GM12878 (cell line): ENCODE measurements around the gene ATL1. TPM values are rescaled to one million over a fixed set of nuclear protein-coding genes. Genes with fewer than 3 reads are reported as not detected.

ENCODE experiments used
- ATAC-seq: fragments of 200-7000 bp; cut with Tn5 transposase; 3 replicates; pipeline ENCODE4 v1.9.1; 2020; ENCODE audit warnings: mild to moderate bottlenecking, moderate library complexity
- BruUV-seq: library from RNA; stranded (reverse); fragments of 400-500 nt; replicated peaks from 2 replicates; lab custom pipeline; 2021; lab: Mats Ljungman, UMichigan
- CTCF ChIA-PET: fragments of 300-600 bp; sonication (Branson Sonifier 250); formaldehyde crosslinking; extraction: SDS; loops from one replicate; lab custom pipeline; 2021; ENCODE audit warnings: inconsistent platforms; lab: Yijun Ruan, JAX
- POLR2A ChIA-PET: fragments of 350-600 bp; formaldehyde crosslinking; extraction: SDS; loops from one replicate; lab custom pipeline; 2021; ENCODE audit warnings: inconsistent platforms; lab: Charles Lee
- RAD21 ChIA-PET: fragments of 300-600 bp; sonication (Branson Sonifier 250); formaldehyde crosslinking; loops from one replicate; lab custom pipeline; 2023; ENCODE audit warnings: antibody characterized with exemption; ENCODE audit not compliant: unreplicated experiment; lab: Charles Lee
- SMC1A ChIA-PET: fragments of 300-600 bp; sonication (Branson Sonifier 250); formaldehyde crosslinking; loops from one replicate; lab custom pipeline; 2023; ENCODE audit not compliant: unreplicated experiment, uncharacterized antibody; lab: Charles Lee
- DNase-seq: peaks from one replicate; pipeline ENCODE4 v3.0.0-alpha.2; 2011; ENCODE audit warnings: low read depth, low spot score
- FAIRE-seq: peaks from 3 replicates; lab custom pipeline; 2011; peaks lifted over from hg19 to GRCh38; lab: Jason Lieb, UNC
- H2AFZ ChIP-seq: 2 replicates; pipeline ENCODE4 v1.6.0; 2011; ENCODE audit warnings: low read depth, low read length, control low read depth; ENCODE audit not compliant: control insufficient read depth
- H3K27ac ChIP-seq: 2 replicates; pipeline ENCODE4 v1.5.1; 2011; ENCODE audit warnings: control low read depth; ENCODE audit not compliant: control insufficient read depth, insufficient read depth
- H3K27me3 ChIP-seq, 2 experiments: replicated peaks in 1 of 2; 2 replicates each; pipeline versions ENCODE4 v1.6.0 to v1.6.1; 2011; ENCODE audit warnings: low read length in 1 of 2; ENCODE audit not compliant: control insufficient read depth in 2 of 2, insufficient read depth in 2 of 2
- H3K36me3 ChIP-seq, 2 experiments: 2 replicates each; pipeline ENCODE4 v1.5.1; 2011; ENCODE audit warnings: low read length in 1 of 2; ENCODE audit not compliant: control insufficient read depth in 2 of 2, insufficient read depth in 2 of 2
- H3K4me1 ChIP-seq: 2 replicates; pipeline ENCODE4 v1.6.1; 2011; ENCODE audit warnings: mild to moderate bottlenecking, low read length, moderate library complexity, mixed read lengths; ENCODE audit not compliant: control insufficient read depth, insufficient read depth
- H3K4me2 ChIP-seq: 2 replicates; pipeline ENCODE4 v1.6.0; 2011; ENCODE audit warnings: control low read depth; ENCODE audit not compliant: control insufficient read depth, insufficient read depth
- H3K4me3 ChIP-seq: fragments of 200-600 bp; sonication (generic); 2 replicates; pipeline ENCODE4 v1.5.1; 2016
- H3K79me2 ChIP-seq: 2 replicates; pipeline ENCODE4 v1.6.0; 2011; ENCODE audit warnings: low read length; ENCODE audit not compliant: control insufficient read depth, insufficient read depth
- H3K9ac ChIP-seq: 2 replicates; pipeline ENCODE4 v1.8.0; 2011; ENCODE audit warnings: low read length, control low read depth, mixed read lengths; ENCODE audit not compliant: control insufficient read depth, insufficient read depth
- H3K9me3 ChIP-seq: replicated peaks from 3 replicates; pipeline ENCODE4 v1.5.1; 2011; ENCODE audit warnings: mild to moderate bottlenecking, low read length; ENCODE audit not compliant: control insufficient read depth, insufficient read depth
- H4K20me1 ChIP-seq: 2 replicates; pipeline ENCODE4 v1.6.0; 2011; ENCODE audit not compliant: control insufficient read depth, insufficient read depth
- BACH1 ChIP-seq: fragments of 450-650 bp; IDR thresholded peaks from 2 replicates; pipeline ENCODE4 v1.6.1; 2017; ENCODE audit warnings: mild to moderate bottlenecking, borderline replicate concordance
- CEBPB ChIP-seq, 2 experiments: fragments of 150-350 bp in 1 of 2; IDR thresholded peaks; 2 replicates each; pipeline ENCODE4 v1.6.1; 2012 to 2014; ENCODE audit warnings: low read depth in 2 of 2, low read length in 2 of 2, borderline replicate concordance in 1 of 2, inconsistent platforms in 1 of 2
- DPF2 ChIP-seq: fragments of 450-650 bp; IDR thresholded peaks from 2 replicates; pipeline ENCODE4 v1.6.1; 2017; ENCODE audit warnings: mild to moderate bottlenecking
- MTA2 ChIP-seq: fragments of 450-650 bp; IDR thresholded peaks from 2 replicates; pipeline ENCODE4 v1.6.1; 2016; ENCODE audit warnings: low read depth, mild to moderate bottlenecking, moderate library complexity
- NFIC ChIP-seq: IDR thresholded peaks from 2 replicates; pipeline ENCODE4 v1.6.1; 2012; ENCODE audit warnings: low read depth, mild to moderate bottlenecking, inconsistent platforms, low read length, moderate library complexity
- PAX5 ChIP-seq: IDR thresholded peaks from 2 replicates; pipeline ENCODE4 v1.6.1; 2011; ENCODE audit warnings: low read depth, low read length, borderline replicate concordance
- RAD21 ChIP-seq: IDR thresholded peaks from 2 replicates; pipeline ENCODE4 v1.6.1; 2011; ENCODE audit warnings: mild to moderate bottlenecking, low read depth, low read length, moderate library complexity; ENCODE audit not compliant: insufficient read depth
- RAD51 ChIP-seq: fragments of 450-650 bp; IDR thresholded peaks from 2 replicates; pipeline ENCODE4 v1.6.1; 2016; ENCODE audit warnings: moderate library complexity, mild to moderate bottlenecking, inconsistent platforms
- RCOR1 ChIP-seq: conservative IDR thresholded peaks from 2 replicates; pipeline ENCODE4 v1.6.1; 2012; ENCODE audit warnings: low read depth, low read length, improper control_type of control experiment
- RELA ChIP-seq: fragments of 450-650 bp; IDR thresholded peaks from 2 replicates; pipeline ENCODE4 v1.8.0; 2014; ENCODE audit warnings: borderline replicate concordance; ENCODE audit not compliant: partially characterized antibody
- RFX5 ChIP-seq: IDR thresholded peaks from 2 replicates; pipeline ENCODE4 v1.6.1; 2011; ENCODE audit warnings: low read depth, low read length, improper control_type of control experiment
- SIX5 ChIP-seq: IDR thresholded peaks from 2 replicates; pipeline ENCODE4 v1.6.1; 2011; ENCODE audit warnings: mild to moderate bottlenecking, low read depth, low read length, moderate library complexity; ENCODE audit not compliant: severe bottlenecking
- SMARCA5 ChIP-seq: fragments of 450-650 bp; IDR thresholded peaks from 2 replicates; pipeline ENCODE4 v1.6.1; 2017; ENCODE audit warnings: mild to moderate bottlenecking
- SMC3 ChIP-seq: IDR thresholded peaks from 2 replicates; pipeline ENCODE4 v1.6.1; 2011; ENCODE audit warnings: low read length, improper control_type of control experiment, borderline replicate concordance
- TCF3 ChIP-seq: IDR thresholded peaks from 2 replicates; pipeline ENCODE4 v1.6.1; 2012; ENCODE audit warnings: low read depth, mild to moderate bottlenecking, low read length, borderline replicate concordance; ENCODE audit not compliant: insufficient read depth
- YBX1 ChIP-seq: fragments of 450-650 bp; IDR thresholded peaks from 2 replicates; pipeline ENCODE4 v1.6.1; 2016; ENCODE audit warnings: antibody characterized with exemption
- ZNF622 ChIP-seq: fragments of 450-650 bp; IDR thresholded peaks from 2 replicates; pipeline ENCODE4 v1.6.1; 2017; ENCODE audit warnings: mild to moderate bottlenecking, inconsistent platforms
- WGBS: methylation state at CpG from one replicate; pipeline ENCODE4 v1.1.6; 2016; ENCODE audit warnings: low lambda C conversion rate; ENCODE audit not compliant: insufficient replicate concordance, insufficient coverage; ENCODE audit errors: missing lambda C conversion rate; 5-methylcytosine and 5-hydroxymethylcytosine counted together
- in situ Hi-C: fragments of 300-500 bp; cut with MboI; formaldehyde crosslinking; loops from 9 replicates; pipeline ENCODE4 v1.14.3; 2018; ENCODE audit warnings: mixed read lengths
- intact Hi-C: fragments of 100-400 bp; cut with micrococcal nuclease; formaldehyde crosslinking; loops from one replicate; pipeline ENCODE4 v1.14.2; 2022; ENCODE audit not compliant: unreplicated experiment
- polyA plus RNA-seq, 11 experiments: library from polyadenylated mRNA; depleted of rRNA in 4 of 11; unstranded in 6 of 11; stranded (reverse) in 5 of 11; fragments of >200 nt; fragmentation: Nextera tagmentation in 4 of 11; fragmentation: Illumina TruSeq in 1 of 11; extraction: Ambion mirVana in 4 of 11; extraction: Trizol in 1 of 11; gene quantifications; 1 replicate in 1 of 11; 2 replicates in 10 of 11; pipeline versions ENCODE4 v1.2.1 to v1.2.3, GENCODE V29; 2011 to 2016; ENCODE audit warnings: inconsistent platforms in 2 of 11, missing spikeins in 2 of 11, low read depth in 1 of 11
- total RNA-seq, 4 experiments: library from RNA; depleted of rRNA in 3 of 4; stranded (reverse); fragments of >200 nt in 3 of 4; fragmentation: Illumina TruSeq in 1 of 4; extraction: Trizol in 1 of 4; gene quantifications; 2 replicates each; pipeline versions ENCODE4 v1.2.1 to v1.2.3, GENCODE V29; 2013 to 2021
- TF ChIP-seq, protein P1 (sequence below): fragments of 450-650 bp; IDR thresholded peaks from 2 replicates; pipeline ENCODE4 v1.6.1; 2018; ENCODE audit warnings: mild to moderate bottlenecking, low read depth, moderate library complexity; ENCODE audit not compliant: partially characterized antibody
- TF ChIP-seq, protein P2 (sequence below): IDR thresholded peaks from 2 replicates; pipeline ENCODE4 v1.6.1; 2011; ENCODE audit warnings: low read depth, mild to moderate bottlenecking, low read length, moderate library complexity, borderline replicate concordance; ENCODE audit errors: extremely low read depth
- TF ChIP-seq, protein P3 (sequence below), 3 experiments: IDR thresholded peaks in 2 of 3; conservative IDR thresholded peaks in 1 of 3; 2 replicates each; pipeline ENCODE4 v1.5.1; 2011; ENCODE audit warnings: low read depth in 3 of 3, low read length in 3 of 3, mild to moderate bottlenecking in 3 of 3, control low read depth in 2 of 3, moderate library complexity in 2 of 3, inconsistent platforms in 1 of 3, mixed read lengths in 1 of 3; ENCODE audit not compliant: control insufficient read depth in 2 of 3, insufficient read depth in 1 of 3; ENCODE audit errors: extremely low read depth in 1 of 3

ATL1 gene
- total and polyA plus RNA-seq, 10 of the 15 experiments (the other 5 are each of a cell fraction or from before 2014, with no cell fraction given), result 0.11 to 1.2 (median 0.58) TPM; not detected in 1

DNA sequence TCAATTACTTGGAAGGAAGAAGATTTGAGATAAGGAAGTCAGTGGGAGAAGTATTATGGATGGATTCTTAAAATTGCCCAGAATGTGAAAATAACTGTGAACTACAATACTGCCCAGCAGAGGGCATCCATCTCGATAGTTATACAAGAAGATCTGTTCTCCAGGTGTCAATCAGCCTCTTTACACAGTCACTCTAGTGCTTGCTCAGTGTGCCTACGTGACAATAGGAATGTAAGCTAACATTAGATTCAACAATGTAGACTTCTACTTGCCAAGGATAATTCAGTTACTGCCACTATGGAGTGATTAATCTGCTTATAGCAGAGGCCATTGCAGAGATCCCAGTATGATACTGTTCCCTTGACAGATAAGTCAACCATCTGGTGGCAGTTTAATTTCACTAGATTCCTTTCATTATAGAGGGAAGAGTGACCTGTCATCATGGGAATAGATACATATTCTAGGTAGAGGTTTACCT lies 17.0 kb upstream of the ATL1 start:
- WGBS, result 0% methylated on average over 2 of the region's 2 CpGs
- in situ Hi-C loops, result loop anchor here (5.0 kb wide), 1 partner anchor 229 kb away; no protein-coding TSS in a partner anchor
- ATAC-seq (peak; percentile 94), FAIRE-seq (peak; percentile 62), DNase-seq (no peak)
- Histone ChIP-seq H3K36me3 (no peaks in the 10 kb centered on the region), H4K20me1 (no peaks in the 10 kb centered on the region), H3K4me1 (peaks cover 3% of the 10 kb centered on the region; the same call in 1 of the 2 replicates), H2AFZ (peak overlapping the region; percentile 64), H3K4me3 (no peak overlapping the region), H3K27ac (no peak overlapping the region), H3K9me3 (no peaks in the 10 kb centered on the region; the same call in 2 of the 3 replicates), H3K9ac (no peak overlapping the region), H3K4me2 (no peak overlapping the region), H3K27me3 (no peaks in the 10 kb centered on the region), H3K79me2 (no peaks in the 10 kb centered on the region)
- no TSS peak for BruUV-seq
- intact Hi-C loops, result loop anchor here (2.0 to 5.0 kb wide), 3 partner anchors 172 to 319 kb away; no protein-coding TSS in a partner anchor
- ChIA-PET CTCF (interaction anchor here (0.6 to 2.5 kb wide), 21 partner anchors 15 to 325 kb away, joined by 3 to 23 read pairs (median 3); no protein-coding TSS in a partner anchor), POLR2A (no interaction called here), RAD21 (interaction anchor here (0.6 to 1.3 kb wide), 4 partner anchors 58 to 1076 kb away, joined by 3 to 5 read pairs (median 4); no protein-coding TSS in a partner anchor), SMC1A (interaction anchor here (1.0 to 5.2 kb wide), 7 partner anchors 58 to 317 kb away, joined by 3 to 38 read pairs (median 3); no protein-coding TSS in a partner anchor)
- no peak for TF ChIP-seq BACH1
- TF ChIP-seq, protein P1, sequence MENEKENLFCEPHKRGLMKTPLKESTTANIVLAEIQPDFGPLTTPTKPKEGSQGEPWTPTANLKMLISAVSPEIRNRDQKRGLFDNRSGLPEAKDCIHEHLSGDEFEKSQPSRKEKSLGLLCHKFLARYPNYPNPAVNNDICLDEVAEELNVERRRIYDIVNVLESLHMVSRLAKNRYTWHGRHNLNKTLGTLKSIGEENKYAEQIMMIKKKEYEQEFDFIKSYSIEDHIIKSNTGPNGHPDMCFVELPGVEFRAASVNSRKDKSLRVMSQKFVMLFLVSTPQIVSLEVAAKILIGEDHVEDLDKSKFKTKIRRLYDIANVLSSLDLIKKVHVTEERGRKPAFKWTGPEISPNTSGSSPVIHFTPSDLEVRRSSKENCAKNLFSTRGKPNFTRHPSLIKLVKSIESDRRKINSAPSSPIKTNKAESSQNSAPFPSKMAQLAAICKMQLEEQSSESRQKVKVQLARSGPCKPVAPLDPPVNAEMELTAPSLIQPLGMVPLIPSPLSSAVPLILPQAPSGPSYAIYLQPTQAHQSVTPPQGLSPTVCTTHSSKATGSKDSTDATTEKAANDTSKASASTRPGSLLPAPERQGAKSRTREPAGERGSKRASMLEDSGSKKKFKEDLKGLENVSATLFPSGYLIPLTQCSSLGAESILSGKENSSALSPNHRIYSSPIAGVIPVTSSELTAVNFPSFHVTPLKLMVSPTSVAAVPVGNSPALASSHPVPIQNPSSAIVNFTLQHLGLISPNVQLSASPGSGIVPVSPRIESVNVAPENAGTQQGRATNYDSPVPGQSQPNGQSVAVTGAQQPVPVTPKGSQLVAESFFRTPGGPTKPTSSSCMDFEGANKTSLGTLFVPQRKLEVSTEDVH, result no peak
- no peak for TF ChIP-seq NFIC
- TF ChIP-seq RAD21, result peak; percentile 52
- TF ChIP-seq, protein P2, sequence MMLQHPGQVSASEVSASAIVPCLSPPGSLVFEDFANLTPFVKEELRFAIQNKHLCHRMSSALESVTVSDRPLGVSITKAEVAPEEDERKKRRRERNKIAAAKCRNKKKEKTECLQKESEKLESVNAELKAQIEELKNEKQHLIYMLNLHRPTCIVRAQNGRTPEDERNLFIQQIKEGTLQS, result no peak
- no peak for TF ChIP-seq SIX5
- no peak for TF ChIP-seq CEBPB (IDR thresholded peaks at IDR 0.05; ENCODE audit: borderline replicate concordance in 1 of 2, low read depth in 2 of 2, low read length in 2 of 2)
- no peak for TF ChIP-seq TCF3
- TF ChIP-seq, protein P3, sequence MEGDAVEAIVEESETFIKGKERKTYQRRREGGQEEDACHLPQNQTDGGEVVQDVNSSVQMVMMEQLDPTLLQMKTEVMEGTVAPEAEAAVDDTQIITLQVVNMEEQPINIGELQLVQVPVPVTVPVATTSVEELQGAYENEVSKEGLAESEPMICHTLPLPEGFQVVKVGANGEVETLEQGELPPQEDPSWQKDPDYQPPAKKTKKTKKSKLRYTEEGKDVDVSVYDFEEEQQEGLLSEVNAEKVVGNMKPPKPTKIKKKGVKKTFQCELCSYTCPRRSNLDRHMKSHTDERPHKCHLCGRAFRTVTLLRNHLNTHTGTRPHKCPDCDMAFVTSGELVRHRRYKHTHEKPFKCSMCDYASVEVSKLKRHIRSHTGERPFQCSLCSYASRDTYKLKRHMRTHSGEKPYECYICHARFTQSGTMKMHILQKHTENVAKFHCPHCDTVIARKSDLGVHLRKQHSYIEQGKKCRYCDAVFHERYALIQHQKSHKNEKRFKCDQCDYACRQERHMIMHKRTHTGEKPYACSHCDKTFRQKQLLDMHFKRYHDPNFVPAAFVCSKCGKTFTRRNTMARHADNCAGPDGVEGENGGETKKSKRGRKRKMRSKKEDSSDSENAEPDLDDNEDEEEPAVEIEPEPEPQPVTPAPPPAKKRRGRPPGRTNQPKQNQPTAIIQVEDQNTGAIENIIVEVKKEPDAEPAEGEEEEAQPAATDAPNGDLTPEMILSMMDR (IDR thresholded peaks at IDR 0.05 in 2 of 3, conservative IDR thresholded peaks at IDR 0.05 in 1 of 3; ENCODE audit: control insufficient read depth in 2 of 3, extremely low read depth in 1 of 3, insufficient read depth in 1 of 3, low read depth in 3 of 3, low read length in 3 of 3), result peak; percentile 47 to 59 (median 52)
- TF ChIP-seq RAD51, result no peak
- TF ChIP-seq RFX5, result no peak
- TF ChIP-seq MTA2, result no peak
- TF ChIP-seq PAX5, result no peak
- TF ChIP-seq YBX1, result no peak
- peak; percentile 48; the same call in 1 of the 2 replicates for TF ChIP-seq SMARCA5
- TF ChIP-seq RELA, result no peak
- no peak for TF ChIP-seq ZNF622
- TF ChIP-seq DPF2, result no peak
- no peak for TF ChIP-seq RCOR1
- TF ChIP-seq SMC3, result peak; percentile 57; the same call in 1 of the 2 replicates
